Stimulated activated CD8-positive, alpha-beta memory T cell treated with anti-CD3 and anti-CD28 coated beads, Interleukin-12 subunit alpha, Interleukin-12 subunit beta, amount 100 ng/mL, for 24 hours (primary cell): Measurements from ENCODE around the gene PLAC1.

Experiments
- DNase-seq: peaks from one replicate; pipeline ENCODE4 v3.0.0-alpha.2; 2020; ENCODE audit errors: extremely low read depth

The PLAC1 gene

GRCh38 chrX:134658002-134658759 lies at the start of gene PLAC1:
TSS of gene PLAC1 (minus strand) at chrX:134658471. CDS start at chrX:134566682, 91,789 bp downstream.
- no peak for DNase-seq

- no peak for DNase-seq
Observed at GRCh38 chrX:134706138-134706537, 47.9 kb upstream of the PLAC1 start.

- DNase-seq, result no peak
Observed at GRCh38 chrX:134695999-134696398, 37.7 kb upstream of the PLAC1 start.

GRCh38 chrX:134694333-134695322 lies 36.4 kb upstream of the PLAC1 start:
- no peak for DNase-seq

GRCh38 chrX:134693644-134694043 lies 35.4 kb upstream of the PLAC1 start:
- DNase-seq, result no peak

GRCh38 chrX:134692990-134693389 lies 34.7 kb upstream of the PLAC1 start:
- DNase-seq, result no peak

GRCh38 chrX:134692233-134692632 lies 34.0 kb upstream of the PLAC1 start:
- no peak for DNase-seq

GRCh38 chrX:134691453-134691852 lies 33.2 kb upstream of the PLAC1 start:
- DNase-seq, result no peak

- no peak for DNase-seq
Observed at GRCh38 chrX:134688839-134689238, 30.6 kb upstream of the PLAC1 start.

GRCh38 chrX:134688031-134688823 lies 30.0 kb upstream of the PLAC1 start:
- no peak for DNase-seq

- no peak for DNase-seq
Observed at GRCh38 chrX:134685668-134686067, 27.4 kb upstream of the PLAC1 start.

GRCh38 chrX:134684956-134685355 lies 26.7 kb upstream of the PLAC1 start:
- DNase-seq, result no peak

- no peak for DNase-seq
Observed at GRCh38 chrX:134683351-134684005, 25.2 kb upstream of the PLAC1 start.

GRCh38 chrX:134682081-134682480 lies 23.8 kb upstream of the PLAC1 start:
- DNase-seq, result no peak

GRCh38 chrX:134679644-134680043 lies 21.4 kb upstream of the PLAC1 start:
- DNase-seq, result no peak

- no peak for DNase-seq
Observed at GRCh38 chrX:134679221-134679620, 20.9 kb upstream of the PLAC1 start.

- DNase-seq, result no peak
Observed at GRCh38 chrX:134677332-134677731, 19.1 kb upstream of the PLAC1 start.

- DNase-seq, result no peak
Observed at GRCh38 chrX:134676436-134676835, 18.2 kb upstream of the PLAC1 start.

- no peak for DNase-seq
Observed at GRCh38 chrX:134673123-134673522, 14.9 kb upstream of the PLAC1 start.

GRCh38 chrX:134672101-134672500 lies 13.8 kb upstream of the PLAC1 start:
- no peak for DNase-seq

- DNase-seq, result no peak
Observed at GRCh38 chrX:134671294-134671693, 13.0 kb upstream of the PLAC1 start.
